GM18868 (cell line): ENCODE measurements around the gene GPATCH8.
"Not testable (repeated sequence)": the region's sequence is repeated elsewhere in the genome, so short reads cannot be mapped to it uniquely, and the experiment has no call there.

Experiments used
- ATAC-seq: cut with Tn5 transposase; IDR thresholded peaks from one replicate; pipeline ENCODE4 v1.9.1; 2021; ENCODE audit warnings: mild to moderate bottlenecking, moderate library complexity; ENCODE audit not compliant: unreplicated experiment

Gene GPATCH8

GRCh38 chr17:44378171-44378705 is 125.0 kb downstream of the GPATCH8 start:
- no peak for ATAC-seq

- ATAC-seq: no peak
Measured at GRCh38 chr17:44376779-44377178, 126.4 kb downstream of the GPATCH8 start.

GRCh38 chr17:44376124-44376523 is 127.1 kb downstream of the GPATCH8 start:
- no peak for ATAC-seq

- no peak for ATAC-seq
Measured at GRCh38 chr17:44375196-44376017, 127.8 kb downstream of the GPATCH8 start.

- ATAC-seq: no peak
Measured at GRCh38 chr17:44374306-44375195, 128.7 kb downstream of the GPATCH8 start.

- ATAC-seq: no peak
Measured at GRCh38 chr17:44372036-44372435, 131.2 kb downstream of the GPATCH8 start.

GRCh38 chr17:44369414-44370023 is 133.7 kb downstream of the GPATCH8 start:
- ATAC-seq: not testable (repeated sequence)

- ATAC-seq: not testable (repeated sequence)
Measured at GRCh38 chr17:44368391-44369243, 134.6 kb downstream of the GPATCH8 start.

- no peak for ATAC-seq
Measured at GRCh38 chr17:44367231-44367979, 135.8 kb downstream of the GPATCH8 start.

- ATAC-seq: not testable (repeated sequence)
Measured at GRCh38 chr17:44365051-44365450, 138.2 kb downstream of the GPATCH8 start.

GRCh38 chr17:44363613-44364159 is 139.5 kb downstream of the GPATCH8 start, which contains the start of gene FAM171A2:
FAM171A2 (minus strand) TSS chr17:44363853; CDS start chr17:44363714, 139 bp downstream.
- ATAC-seq: peak; percentile 60

GRCh38 chr17:44362949-44363612 is 140.1 kb downstream of the GPATCH8 start:
- ATAC-seq: peak; percentile 16

- ATAC-seq: no peak
Measured at GRCh38 chr17:44362459-44362948, 140.7 kb downstream of the GPATCH8 start.

GRCh38 chr17:44361292-44362260 is 141.6 kb downstream of the GPATCH8 start:
- ATAC-seq: no peak

GRCh38 chr17:44360826-44361225 is 142.4 kb downstream of the GPATCH8 start:
- ATAC-seq: no peak

- no peak for ATAC-seq
Measured at GRCh38 chr17:44360144-44360533, 143.1 kb downstream of the GPATCH8 start.
